Esophagus squamous epithelium (tissue), 4 donors: ENCODE measurements around the gene FAM174C.

Experiments
- CTCF ChIP-seq, 6 experiments: fragments of 450-650 bp in 4 of 6; fragments of 200-600 bp in 2 of 6; sonication (generic) in 2 of 6; IDR thresholded peaks; one replicate each; pipeline ENCODE4 v1.5.1; 2016 to 2019; ENCODE audit warnings: antibody characterized with exemption in 6 of 6, mild to moderate bottlenecking in 4 of 6, moderate library complexity in 4 of 6
- POLR2A ChIP-seq, 4 donors: fragments of 450-650 bp; IDR thresholded peaks; one replicate each; pipeline ENCODE4 v1.6.1; 2017; ENCODE audit warnings: antibody characterized with exemption in 4 of 4, mild to moderate bottlenecking in 4 of 4, moderate library complexity in 3 of 4

GRCh38 chr19:1254081-1254527, 21.2 kb upstream of the FAM174C start:
- TF ChIP-seq CTCF (IDR thresholded peaks at IDR 0.05) (no peak), POLR2A (IDR thresholded peaks at IDR 0.05) (no peak)
